AG09319 (cell line): ENCODE data around the gene TBC1D22A.
A peak's percentile ranks its signal among the peaks of the same experiment; 100 is the strongest.

ENCODE experiments used
- DNase-seq: peaks from one replicate; pipeline ENCODE4 v3.0.0-alpha.2; 2010; ENCODE audit warnings: low read depth; ENCODE audit errors: extremely low read depth
- CTCF ChIP-seq: IDR thresholded peaks from 2 replicates; pipeline ENCODE4 v1.5.1; 2011; ENCODE audit warnings: low read depth, mild to moderate bottlenecking, inconsistent platforms, low read length, moderate library complexity

TBC1D22A gene

GRCh38 chr22:46762238-46763050, at the start of gene TBC1D22A:
TSS of gene TBC1D22A (plus strand) at chr22:46762650. CDS start at chr22:46762787, 137 bp downstream.
- TF ChIP-seq CTCF, result no peak
- DNase-seq, result peak; percentile 73

GRCh38 chr22:46714550-46714949, 47.9 kb upstream of the TBC1D22A start:
- peak; percentile 53 for DNase-seq
- no peak for TF ChIP-seq CTCF

- no peak for DNase-seq
- TF ChIP-seq CTCF, result no peak
Measured at GRCh38 chr22:46719921-46720320, 42.5 kb upstream of the TBC1D22A start.

- DNase-seq, result no peak
- TF ChIP-seq CTCF, result no peak
Measured at GRCh38 chr22:46721501-46722085, 40.9 kb upstream of the TBC1D22A start.

GRCh38 chr22:46723882-46724281, 38.6 kb upstream of the TBC1D22A start:
- no peak for TF ChIP-seq CTCF
- no peak for DNase-seq

GRCh38 chr22:46725096-46725495, 37.4 kb upstream of the TBC1D22A start:
- DNase-seq, result no peak
- TF ChIP-seq CTCF, result no peak

GRCh38 chr22:46726066-46726985, 36.1 kb upstream of the TBC1D22A start:
- TF ChIP-seq CTCF, result no peak
- DNase-seq, result peak; percentile 44
